PC-3 (cell line): Measurements from ENCODE around the gene MYO18A.

Source experiments
- CTCF ChIP-seq: fragments of 300-600 bp; sonication (generic); conservative IDR thresholded peaks from 2 replicates; pipeline ENCODE4 v1.5.1; 2017; ENCODE audit warnings: antibody characterized with exemption, low read depth, mild to moderate bottlenecking, low read length
- EZH2 ChIP-seq: fragments of 300-600 bp; sonication (generic); IDR thresholded peaks from one replicate; pipeline ENCODE4 v1.6.1; 2017; ENCODE audit warnings: antibody characterized with exemption, mild to moderate bottlenecking, low read length; ENCODE audit not compliant: unreplicated experiment
- EZH2phosphoT487 ChIP-seq: fragments of 300-600 bp; sonication (generic); IDR thresholded peaks from 2 replicates; pipeline ENCODE4 v1.6.1; 2018; ENCODE audit warnings: mild to moderate bottlenecking, antibody characterized with exemption, low read length, borderline replicate concordance

GRCh38 chr17:29156781-29157180 is 23.4 kb downstream of the MYO18A start:
- TF ChIP-seq CTCF (no peak), EZH2 (no peak), EZH2phosphoT487 (no peak)
